ENCODE data around the gene PIK3R3.

PIK3R3 gene

GRCh38 chr1:46132529-46133180, at the start of gene PIK3R3:
TSS of gene PIK3R3 (minus strand) at chr1:46132629. CDS start at chr1:46131952, 677 bp downstream.
- Histone ChIP-seq H3K4me3 (ENCODE audit: low read depth in 1 of 5, low read length in 5 of 5) (peak within 1 kb of the TSS; percentile 75 to 87 (median 86)), H3K36me3 (ENCODE audit: control insufficient read depth in 5 of 5, insufficient read depth in 5 of 5, low read length in 5 of 5) (no peaks in the 10 kb centered on the region), H3K27ac (ENCODE audit: low read depth, low read length) (peak within 1 kb of the TSS; percentile 88), H3K9me3 (ENCODE audit: control insufficient read depth in 5 of 5, low read length in 5 of 5) (no peaks in the 10 kb centered on the region), H3K9ac (ENCODE audit: low read length in 5 of 5) (peak within 1 kb of the TSS; percentile 76 to 86 (median 84)), H3K27me3 (ENCODE audit: control insufficient read depth in 5 of 5, insufficient read depth in 4 of 5, low read length in 5 of 5) (peaks cover 4 to 12% (median 10%) of the 10 kb centered on the region in 5 donors), H3K4me1 (ENCODE audit: control insufficient read depth in 5 of 5, insufficient read depth in 5 of 5, low read length in 5 of 5) (peaks cover 0 to 45% (median 18%) of the 10 kb centered on the region in 5 donors)

GRCh38 chr1:46181343-46182260, 49.2 kb upstream of the PIK3R3 start:
- no peaks in the 10 kb centered on the region for H3K9me3 ChIP-seq (ENCODE audit: control insufficient read depth in 5 of 5, low read length in 5 of 5)
- H3K27ac ChIP-seq (ENCODE audit: low read depth, low read length): no peak overlapping the region
- no peaks in the 10 kb centered on the region for H3K36me3 ChIP-seq (ENCODE audit: control insufficient read depth in 5 of 5, insufficient read depth in 5 of 5, low read length in 5 of 5)
- peaks cover 0 to 7% (median 0%) of the 10 kb centered on the region in 5 donors for H3K27me3 ChIP-seq (ENCODE audit: control insufficient read depth in 5 of 5, insufficient read depth in 4 of 5, low read length in 5 of 5)
- H3K4me3 ChIP-seq (ENCODE audit: low read depth in 1 of 5, low read length in 5 of 5): no peak overlapping the region
- peaks cover 2 to 35% (median 13%) of the 10 kb centered on the region in 5 donors for H3K4me1 ChIP-seq (ENCODE audit: control insufficient read depth in 5 of 5, insufficient read depth in 5 of 5, low read length in 5 of 5)
- H3K9ac ChIP-seq (ENCODE audit: low read length in 5 of 5): no peak overlapping the region

- H3K9ac ChIP-seq (ENCODE audit: low read length in 5 of 5): no peak overlapping the region
- no peak overlapping the region for H3K27ac ChIP-seq (ENCODE audit: low read depth, low read length)
- no peaks in the 10 kb centered on the region for H3K36me3 ChIP-seq (ENCODE audit: control insufficient read depth in 5 of 5, insufficient read depth in 5 of 5, low read length in 5 of 5)
- H3K9me3 ChIP-seq (ENCODE audit: control insufficient read depth in 5 of 5, low read length in 5 of 5): no peaks in the 10 kb centered on the region
- peaks cover 2 to 40% (median 13%) of the 10 kb centered on the region in 5 donors for H3K4me1 ChIP-seq (ENCODE audit: control insufficient read depth in 5 of 5, insufficient read depth in 5 of 5, low read length in 5 of 5)
- H3K4me3 ChIP-seq (ENCODE audit: low read depth in 1 of 5, low read length in 5 of 5): no peak overlapping the region
- peaks cover 0 to 7% (median 0%) of the 10 kb centered on the region in 5 donors for H3K27me3 ChIP-seq (ENCODE audit: control insufficient read depth in 5 of 5, insufficient read depth in 4 of 5, low read length in 5 of 5)
These were observed 47.7 kb upstream of the PIK3R3 start for GRCh38 chr1:46180082-46180616.

GRCh38 chr1:46179138-46180081, 47.0 kb upstream of the PIK3R3 start:
- H3K4me3 ChIP-seq (ENCODE audit: low read depth in 1 of 5, low read length in 5 of 5): no peak overlapping the region
- H3K27me3 ChIP-seq (ENCODE audit: control insufficient read depth in 5 of 5, insufficient read depth in 4 of 5, low read length in 5 of 5): peaks cover 0 to 7% (median 0%) of the 10 kb centered on the region in 5 donors
- H3K4me1 ChIP-seq (ENCODE audit: control insufficient read depth in 5 of 5, insufficient read depth in 5 of 5, low read length in 5 of 5): peaks cover 8 to 47% (median 20%) of the 10 kb centered on the region in 5 donors
- H3K27ac ChIP-seq (ENCODE audit: low read depth, low read length): no peak overlapping the region
- H3K9me3 ChIP-seq (ENCODE audit: control insufficient read depth in 5 of 5, low read length in 5 of 5): no peaks in the 10 kb centered on the region
- H3K9ac ChIP-seq (ENCODE audit: low read length in 5 of 5): no peak overlapping the region
- no peaks in the 10 kb centered on the region for H3K36me3 ChIP-seq (ENCODE audit: control insufficient read depth in 5 of 5, insufficient read depth in 5 of 5, low read length in 5 of 5)

- Histone ChIP-seq H3K36me3 (ENCODE audit: control insufficient read depth in 5 of 5, insufficient read depth in 5 of 5, low read length in 5 of 5) (no peaks in the 10 kb centered on the region), H3K9me3 (ENCODE audit: control insufficient read depth in 5 of 5, low read length in 5 of 5) (no peaks in the 10 kb centered on the region), H3K9ac (ENCODE audit: low read length in 5 of 5) (peak within 1 kb of the TSS in 1 of 5 donors; percentile 45), H3K4me1 (ENCODE audit: control insufficient read depth in 5 of 5, insufficient read depth in 5 of 5, low read length in 5 of 5) (peaks cover 10 to 56% (median 25%) of the 10 kb centered on the region in 5 donors), H3K27me3 (ENCODE audit: control insufficient read depth in 5 of 5, insufficient read depth in 4 of 5, low read length in 5 of 5) (peaks cover 0 to 9% (median 0%) of the 10 kb centered on the region in 5 donors), H3K27ac (ENCODE audit: low read depth, low read length) (no peak within 1 kb of the TSS), H3K4me3 (ENCODE audit: low read depth in 1 of 5, low read length in 5 of 5) (no peak within 1 kb of the TSS)
These were observed 43.9 kb upstream of the PIK3R3 start, which contains the start of gene P3R3URF for GRCh38 chr1:46176211-46176865. TSS of gene P3R3URF (minus strand) at chr1:46176488. CDS start at chr1:46176471, 17 bp downstream.

- Histone ChIP-seq H3K27me3 (ENCODE audit: control insufficient read depth in 5 of 5, insufficient read depth in 4 of 5, low read length in 5 of 5) (peaks cover 0 to 9% (median 0%) of the 10 kb centered on the region in 5 donors), H3K27ac (ENCODE audit: low read depth, low read length) (peak overlapping the region; percentile 47), H3K9ac (ENCODE audit: low read length in 5 of 5) (peak overlapping the region in 1 of 5 donors; percentile 45), H3K36me3 (ENCODE audit: control insufficient read depth in 5 of 5, insufficient read depth in 5 of 5, low read length in 5 of 5) (no peaks in the 10 kb centered on the region), H3K9me3 (ENCODE audit: control insufficient read depth in 5 of 5, low read length in 5 of 5) (no peaks in the 10 kb centered on the region), H3K4me1 (ENCODE audit: control insufficient read depth in 5 of 5, insufficient read depth in 5 of 5, low read length in 5 of 5) (peaks cover 10 to 58% (median 25%) of the 10 kb centered on the region in 5 donors), H3K4me3 (ENCODE audit: low read depth in 1 of 5, low read length in 5 of 5) (no peak overlapping the region)
These were observed 42.8 kb upstream of the PIK3R3 start for GRCh38 chr1:46175243-46175642.

GRCh38 chr1:46174448-46175231, 42.2 kb upstream of the PIK3R3 start, which contains the start of gene TSPAN1:
TSS of gene TSPAN1 (plus strand) at chr1:46175087. CDS start at chr1:46181108, 6,021 bp downstream.
- Histone ChIP-seq H3K27ac (ENCODE audit: low read depth, low read length) (peak within 1 kb of the TSS; percentile 47), H3K9me3 (ENCODE audit: control insufficient read depth in 5 of 5, low read length in 5 of 5) (no peaks in the 10 kb centered on the region), H3K9ac (ENCODE audit: low read length in 5 of 5) (peak within 1 kb of the TSS in 2 of 5 donors; percentile 19 to 45), H3K4me1 (ENCODE audit: control insufficient read depth in 5 of 5, insufficient read depth in 5 of 5, low read length in 5 of 5) (peaks cover 10 to 61% (median 25%) of the 10 kb centered on the region in 5 donors), H3K36me3 (ENCODE audit: control insufficient read depth in 5 of 5, insufficient read depth in 5 of 5, low read length in 5 of 5) (no peaks in the 10 kb centered on the region), H3K4me3 (ENCODE audit: low read depth in 1 of 5, low read length in 5 of 5) (peak within 1 kb of the TSS in 2 of 5 donors; percentile 3 to 13), H3K27me3 (ENCODE audit: control insufficient read depth in 5 of 5, insufficient read depth in 4 of 5, low read length in 5 of 5) (peaks cover 0 to 6% (median 0%) of the 10 kb centered on the region in 5 donors)

GRCh38 chr1:46173361-46173856, 41.0 kb upstream of the PIK3R3 start:
- H3K4me1 ChIP-seq (ENCODE audit: control insufficient read depth in 5 of 5, insufficient read depth in 5 of 5, low read length in 5 of 5): peaks cover 10 to 65% (median 25%) of the 10 kb centered on the region in 5 donors
- no peaks in the 10 kb centered on the region for H3K9me3 ChIP-seq (ENCODE audit: control insufficient read depth in 5 of 5, low read length in 5 of 5)
- peaks cover under 1 to 9% (median 2%) of the 10 kb centered on the region in 5 donors for H3K27me3 ChIP-seq (ENCODE audit: control insufficient read depth in 5 of 5, insufficient read depth in 4 of 5, low read length in 5 of 5)
- H3K4me3 ChIP-seq (ENCODE audit: low read depth in 1 of 5, low read length in 5 of 5): no peak overlapping the region
- no peak overlapping the region for H3K9ac ChIP-seq (ENCODE audit: low read length in 5 of 5)
- no peak overlapping the region for H3K27ac ChIP-seq (ENCODE audit: low read depth, low read length)
- no peaks in the 10 kb centered on the region for H3K36me3 ChIP-seq (ENCODE audit: control insufficient read depth in 5 of 5, insufficient read depth in 5 of 5, low read length in 5 of 5)
